GM12801 (cell line): ENCODE measurements around the gene TTYH2.

ENCODE experiments used
- TF ChIP-seq, protein P1 (sequence below): IDR thresholded peaks from one replicate; pipeline ENCODE4 v1.5.1; 2011; ENCODE audit warnings: control low read depth; ENCODE audit not compliant: insufficient read length; ENCODE audit errors: extremely low read depth

TTYH2 gene

DNA sequence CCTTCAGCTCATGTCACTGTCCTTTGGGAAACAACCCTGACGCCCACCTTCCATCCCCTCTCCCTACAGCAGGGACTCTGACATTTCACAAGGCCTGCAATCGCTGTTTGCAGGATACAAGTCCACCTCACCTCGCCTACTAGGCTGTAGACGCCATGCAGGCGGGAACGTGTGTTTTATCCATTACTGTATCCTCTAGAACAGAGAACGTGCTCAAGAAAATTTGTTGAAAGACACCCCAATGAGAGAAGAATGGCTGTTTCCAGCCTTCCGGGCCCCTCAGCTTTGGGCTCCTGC, 1.5 kb upstream of the TTYH2 start:
- TF ChIP-seq, protein P1, sequence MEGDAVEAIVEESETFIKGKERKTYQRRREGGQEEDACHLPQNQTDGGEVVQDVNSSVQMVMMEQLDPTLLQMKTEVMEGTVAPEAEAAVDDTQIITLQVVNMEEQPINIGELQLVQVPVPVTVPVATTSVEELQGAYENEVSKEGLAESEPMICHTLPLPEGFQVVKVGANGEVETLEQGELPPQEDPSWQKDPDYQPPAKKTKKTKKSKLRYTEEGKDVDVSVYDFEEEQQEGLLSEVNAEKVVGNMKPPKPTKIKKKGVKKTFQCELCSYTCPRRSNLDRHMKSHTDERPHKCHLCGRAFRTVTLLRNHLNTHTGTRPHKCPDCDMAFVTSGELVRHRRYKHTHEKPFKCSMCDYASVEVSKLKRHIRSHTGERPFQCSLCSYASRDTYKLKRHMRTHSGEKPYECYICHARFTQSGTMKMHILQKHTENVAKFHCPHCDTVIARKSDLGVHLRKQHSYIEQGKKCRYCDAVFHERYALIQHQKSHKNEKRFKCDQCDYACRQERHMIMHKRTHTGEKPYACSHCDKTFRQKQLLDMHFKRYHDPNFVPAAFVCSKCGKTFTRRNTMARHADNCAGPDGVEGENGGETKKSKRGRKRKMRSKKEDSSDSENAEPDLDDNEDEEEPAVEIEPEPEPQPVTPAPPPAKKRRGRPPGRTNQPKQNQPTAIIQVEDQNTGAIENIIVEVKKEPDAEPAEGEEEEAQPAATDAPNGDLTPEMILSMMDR, result no peak

GRCh38 chr17:74212209-74212912, 1.0 kb upstream of the TTYH2 start:
- TF ChIP-seq, protein P1, result no peak

- TF ChIP-seq, protein P1, result no peak
Observed at GRCh38 chr17:74213861-74214391, 555 bp downstream of the TTYH2 start.

GRCh38 chr17:74214484-74215341, 1.3 kb downstream of the TTYH2 start:
- TF ChIP-seq, protein P1, result no peak

DNA sequence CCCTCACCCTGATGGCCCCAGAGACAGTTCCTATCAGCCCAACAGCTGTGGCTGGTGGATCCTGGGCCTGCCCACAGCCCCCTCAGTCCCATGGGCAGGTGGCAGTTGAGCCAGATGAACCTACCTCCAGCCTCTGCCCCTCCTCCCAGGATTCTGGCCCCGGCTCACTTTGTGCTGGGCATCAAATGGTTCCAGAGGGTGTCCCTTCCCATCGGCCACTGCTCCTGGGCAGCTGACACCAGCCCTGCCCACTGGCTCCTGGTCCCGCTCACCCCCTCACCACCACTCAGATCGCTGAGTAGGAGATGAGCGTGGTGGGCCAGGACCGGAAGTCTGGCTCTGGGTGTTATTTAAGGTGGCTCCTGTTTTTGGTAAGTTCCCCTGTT, 2.0 kb downstream of the TTYH2 start:
- TF ChIP-seq, protein P1, result no peak

GRCh38 chr17:74216505-74216904, 3.1 kb downstream of the TTYH2 start:
- TF ChIP-seq, protein P1, result no peak

DNA sequence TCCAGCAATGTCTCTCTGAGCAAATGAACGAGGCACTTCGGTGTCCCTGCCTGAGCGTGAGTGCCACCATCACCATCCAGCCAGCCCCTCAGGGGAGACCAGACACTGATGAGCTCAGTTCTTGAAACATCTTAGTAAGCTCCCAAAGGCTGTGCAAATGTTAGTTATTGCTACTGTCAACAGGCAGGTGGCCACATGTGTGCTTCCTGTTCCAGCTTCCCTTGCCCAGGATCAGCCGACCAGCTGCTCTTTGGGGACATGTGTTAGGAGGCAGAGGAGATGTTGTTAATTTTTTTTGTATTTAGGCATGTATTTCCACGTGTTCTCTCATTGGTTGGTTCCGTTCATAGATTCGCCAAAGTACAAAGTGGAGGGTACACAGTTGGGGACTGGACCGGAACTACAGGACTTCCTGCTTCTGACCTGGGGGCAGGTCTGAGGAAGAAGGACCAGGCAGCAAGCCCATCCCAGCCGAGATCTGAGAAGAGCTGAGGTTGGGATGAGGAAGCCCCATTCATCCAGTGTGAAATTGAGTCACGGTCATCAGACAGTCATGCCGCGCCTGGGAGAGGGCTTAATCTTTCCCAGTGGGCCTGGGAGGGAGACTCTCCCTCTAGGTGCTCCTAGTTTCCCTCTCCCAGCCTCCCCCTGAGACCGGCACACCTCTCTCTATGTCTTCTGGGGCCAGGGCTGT, 3.8 kb downstream of the TTYH2 start:
- TF ChIP-seq, protein P1, result no peak
